H9 (cell line): ENCODE data around the gene SCRG1. TPM values are rescaled to one million over a fixed set of nuclear protein-coding genes. Genes with fewer than 3 reads are reported as not detected.

Experiments
- DNase-seq: peaks from one replicate; pipeline ENCODE4 v3.0.0-alpha.2; 2017
- H2AFZ ChIP-seq: one replicate; pipeline ENCODE4 v1.6.1; 2013; ENCODE audit warnings: mild to moderate bottlenecking, low read length, control low read depth, moderate library complexity
- H2AK5ac ChIP-seq: 2 replicates; pipeline ENCODE4 v1.6.1; 2013; ENCODE audit warnings: low read length, control low read depth, mixed read lengths; ENCODE audit not compliant: insufficient read length
- H2BK120ac ChIP-seq: one replicate; pipeline ENCODE4 v1.6.1; 2013; ENCODE audit warnings: low read depth, mild to moderate bottlenecking, low read length, control low read depth, inconsistent platforms; ENCODE audit not compliant: poor library complexity, severe bottlenecking
- H2BK12ac ChIP-seq: 2 replicates; pipeline ENCODE4 v1.6.1; 2013; ENCODE audit warnings: low read length, control low read depth, mixed read lengths, low read depth; ENCODE audit not compliant: insufficient read length
- H2BK15ac ChIP-seq: 2 replicates; pipeline ENCODE4 v1.6.1; 2013; ENCODE audit warnings: low read depth, low read length, control low read depth
- H2BK20ac ChIP-seq: one replicate; pipeline ENCODE4 v1.6.1; 2013; ENCODE audit warnings: low read depth, mild to moderate bottlenecking, low read length, control low read depth, inconsistent platforms; ENCODE audit not compliant: poor library complexity, severe bottlenecking
- H2BK5ac ChIP-seq: 2 replicates; pipeline ENCODE4 v1.6.1; 2013; ENCODE audit warnings: low read length, control low read depth, mixed read lengths; ENCODE audit not compliant: insufficient read length
- H3K14ac ChIP-seq: 2 replicates; pipeline ENCODE4 v1.6.1; 2013; ENCODE audit warnings: low read length, control low read depth; ENCODE audit not compliant: insufficient read depth
- H3K18ac ChIP-seq: 2 replicates; pipeline ENCODE4 v1.6.1; 2013; ENCODE audit warnings: low read depth, mild to moderate bottlenecking, mixed read lengths, low read length, control low read depth; ENCODE audit not compliant: insufficient read length
- H3K23ac ChIP-seq: 2 replicates; pipeline ENCODE4 v1.6.1; 2013; ENCODE audit warnings: low read length, control low read depth, mixed read lengths, low read depth; ENCODE audit not compliant: insufficient read length
- H3K23me2 ChIP-seq: 2 replicates; pipeline ENCODE4 v1.6.1; 2013; ENCODE audit warnings: low read depth, mild to moderate bottlenecking, mixed read lengths, low read length, control low read depth; ENCODE audit not compliant: insufficient read length, poor library complexity, severe bottlenecking
- H3K27ac ChIP-seq: 2 replicates; pipeline ENCODE4 v1.5.1; 2013; ENCODE audit warnings: low read length, control low read depth, mixed read lengths, low read depth; ENCODE audit not compliant: insufficient read length
- H3K27me3 ChIP-seq: 2 replicates; pipeline ENCODE4 v1.6.1; 2013; ENCODE audit warnings: low read length, control low read depth, inconsistent platforms; ENCODE audit not compliant: insufficient read depth
- H3K4ac ChIP-seq: 2 replicates; pipeline ENCODE4 v1.6.1; 2013; ENCODE audit warnings: low read depth, mild to moderate bottlenecking, control low read depth, inconsistent platforms, low read length, moderate library complexity
- H3K4me1 ChIP-seq: 2 replicates; pipeline ENCODE4 v1.6.1; 2013; ENCODE audit warnings: low read length, control low read depth, inconsistent platforms; ENCODE audit not compliant: insufficient read depth
- H3K4me2 ChIP-seq: 2 replicates; pipeline ENCODE4 v1.6.1; 2013; ENCODE audit warnings: low read length, control low read depth, mixed read lengths; ENCODE audit not compliant: insufficient read length, insufficient read depth
- H3K56ac ChIP-seq: 2 replicates; pipeline ENCODE4 v1.6.1; 2013; ENCODE audit warnings: low read depth, mild to moderate bottlenecking, mixed read lengths, low read length, control low read depth; ENCODE audit not compliant: insufficient read length
- H3K79me1 ChIP-seq: 2 replicates; pipeline ENCODE4 v1.6.1; 2013; ENCODE audit warnings: low read depth, mild to moderate bottlenecking, moderate library complexity, low read length, control low read depth, inconsistent platforms; ENCODE audit not compliant: insufficient read depth, poor library complexity, severe bottlenecking
- H3K79me2 ChIP-seq: 2 replicates; pipeline ENCODE4 v1.6.1; 2013; ENCODE audit warnings: low read length, control low read depth, inconsistent platforms; ENCODE audit not compliant: insufficient read depth
- H3K9ac ChIP-seq: 2 replicates; pipeline ENCODE4 v1.6.1; 2013; ENCODE audit warnings: low read length, control low read depth, mixed read lengths; ENCODE audit not compliant: insufficient read length; ENCODE audit errors: extremely low read depth
- H3K9me3 ChIP-seq: one replicate; pipeline ENCODE4 v1.6.1; 2013; ENCODE audit warnings: low read depth, low read length, inconsistent platforms; ENCODE audit not compliant: control insufficient read depth
- H3T11ph ChIP-seq: one replicate; pipeline ENCODE4 v1.6.1; 2013; ENCODE audit warnings: mild to moderate bottlenecking, low read length, control low read depth, inconsistent platforms
- H4K20me1 ChIP-seq: one replicate; pipeline ENCODE4 v1.6.1; 2013; ENCODE audit not compliant: control insufficient read depth, insufficient read length, insufficient read depth
- H4K5ac ChIP-seq: 2 replicates; pipeline ENCODE4 v1.6.1; 2013; ENCODE audit warnings: low read depth, mild to moderate bottlenecking, mixed read lengths, low read length, control low read depth; ENCODE audit not compliant: insufficient read length
- H4K8ac ChIP-seq: replicated peaks from 2 replicates; pipeline ENCODE4 v1.6.1; 2013; ENCODE audit warnings: low read length, control low read depth, mixed read lengths, low read depth; ENCODE audit not compliant: insufficient read length
- H4K91ac ChIP-seq: 2 replicates; pipeline ENCODE4 v1.6.1; 2013; ENCODE audit warnings: low read depth, mild to moderate bottlenecking, moderate library complexity, mixed read lengths, low read length, control low read depth; ENCODE audit not compliant: insufficient read length
- H3K27ac Mint-ChIP-seq, 3 experiments: 2 replicates in 2 of 3; 3 replicates in 1 of 3; pipeline ENCODE4 v1.8.0; 2020 to 2021; ENCODE audit warnings: mixed read lengths in 3 of 3, mild to moderate bottlenecking in 1 of 3, moderate library complexity in 1 of 3
- H3K27me3 Mint-ChIP-seq: 2 replicates; pipeline ENCODE4 v1.8.0; 2021; ENCODE audit warnings: low read depth, mild to moderate bottlenecking, moderate library complexity, mixed read lengths
- H3K36me3 Mint-ChIP-seq, 3 experiments: 2 replicates in 2 of 3; 3 replicates in 1 of 3; pipeline ENCODE4 v1.8.0; 2020 to 2021; ENCODE audit warnings: low read depth in 3 of 3, mixed read lengths in 3 of 3; ENCODE audit not compliant: insufficient read depth in 1 of 3
- H3K4me1 Mint-ChIP-seq, 2 experiments: 2 replicates each; pipeline ENCODE4 v1.8.0; 2020; ENCODE audit warnings: mixed read lengths in 2 of 2
- H3K4me3 Mint-ChIP-seq, 2 experiments: 2 replicates in 1 of 2; 3 replicates in 1 of 2; pipeline ENCODE4 v1.8.0; 2020 to 2021; ENCODE audit warnings: mild to moderate bottlenecking in 2 of 2, mixed read lengths in 2 of 2, moderate library complexity in 1 of 2
- H3K9me3 Mint-ChIP-seq, 2 experiments: 2 replicates in 1 of 2; 3 replicates in 1 of 2; pipeline ENCODE4 v1.8.0; 2020; ENCODE audit warnings: mild to moderate bottlenecking in 2 of 2, mixed read lengths in 2 of 2, moderate library complexity in 1 of 2
- WGBS: extraction: QIAGEN DNeasy Blood & Tissue Kit; methylation state at CpG from one replicate; pipeline ENCODE4 v1.1.7; 2013; ENCODE audit warnings: missing lambda C conversion rate, low lambda C conversion rate, mixed read lengths; ENCODE audit not compliant: insufficient read length; ENCODE audit errors: extremely low coverage; 5-methylcytosine and 5-hydroxymethylcytosine counted together
- total RNA-seq: library from RNA; stranded (reverse); gene quantifications from 2 replicates; pipeline ENCODE4 v1.2.1, GENCODE V29; 2021
- TF ChIP-seq, protein P1 (sequence below): fragments of 200-600 bp; sonication (generic); conservative IDR thresholded peaks from 3 replicates; pipeline ENCODE4 v1.8.0; 2021; ENCODE audit warnings: antibody characterized with exemption, mild to moderate bottlenecking

Gene SCRG1
- total RNA-seq, 1 experiment from 2014 or later: not detected

DNA sequence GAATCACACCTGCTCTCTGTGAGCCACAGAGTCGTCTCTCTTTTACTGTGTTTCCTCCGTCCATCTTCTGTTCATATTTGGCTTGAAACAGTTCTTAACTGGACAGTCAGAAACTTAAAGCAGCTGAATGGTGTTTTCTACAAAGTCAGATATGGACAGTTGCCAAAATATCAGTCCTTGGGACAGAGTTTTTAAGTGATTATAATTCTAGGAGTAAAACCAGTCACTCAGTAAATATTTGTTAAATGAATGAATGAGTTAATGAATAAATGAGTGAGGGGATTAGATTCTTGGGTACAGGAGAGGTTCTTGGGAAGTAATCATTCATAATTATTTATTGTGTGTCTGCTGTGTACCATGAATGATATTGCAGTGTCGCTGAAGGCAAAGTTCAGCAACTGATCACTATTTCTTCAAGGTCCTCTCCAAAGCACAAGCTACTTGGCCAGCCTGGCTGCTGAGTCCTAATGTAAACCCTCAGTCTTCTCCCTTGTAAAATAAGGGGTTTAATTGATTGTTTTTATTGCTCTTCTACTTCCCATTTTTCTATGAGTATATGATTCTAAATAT lies 5.5 kb upstream of the SCRG1 start:
- Histone ChIP-seq H3K23me2 (no peaks in the 10 kb centered on the region), H4K5ac (no peak overlapping the region), H2BK120ac (no peak overlapping the region), H3K23ac (no peak overlapping the region), H3K14ac (no peak overlapping the region), H4K91ac (no peak overlapping the region), H2AK5ac (no peak overlapping the region), H3K79me1 (no peaks in the 10 kb centered on the region), H2BK5ac (no peak overlapping the region), H3K4me2 (no peak overlapping the region), H4K8ac (no peak overlapping the region), H2BK15ac (no peak overlapping the region), H2BK20ac (no peak overlapping the region), H2AFZ (no peak overlapping the region), H3K4ac (no peak overlapping the region), H3K4me1 (no peaks in the 10 kb centered on the region), H3T11ph (no peak overlapping the region), H3K79me2 (no peaks in the 10 kb centered on the region), H3K9me3 (no peaks in the 10 kb centered on the region), H3K18ac (no peak overlapping the region), H2BK12ac (no peak overlapping the region), H3K27ac (no peak overlapping the region), H4K20me1 (no peaks in the 10 kb centered on the region), H3K9ac (no peak overlapping the region), H3K56ac (no peak overlapping the region), H3K27me3 (no peaks in the 10 kb centered on the region)
- Mint-ChIP-seq H3K27ac (no peak overlapping the region), H3K4me1 (no peaks in the 10 kb centered on the region), H3K9me3 (no peaks in the 10 kb centered on the region), H3K36me3 (no peaks in the 10 kb centered on the region), H3K27me3 (no peaks in the 10 kb centered on the region), H3K4me3 (no peak overlapping the region)
- no peak for DNase-seq
- TF ChIP-seq, protein P1, sequence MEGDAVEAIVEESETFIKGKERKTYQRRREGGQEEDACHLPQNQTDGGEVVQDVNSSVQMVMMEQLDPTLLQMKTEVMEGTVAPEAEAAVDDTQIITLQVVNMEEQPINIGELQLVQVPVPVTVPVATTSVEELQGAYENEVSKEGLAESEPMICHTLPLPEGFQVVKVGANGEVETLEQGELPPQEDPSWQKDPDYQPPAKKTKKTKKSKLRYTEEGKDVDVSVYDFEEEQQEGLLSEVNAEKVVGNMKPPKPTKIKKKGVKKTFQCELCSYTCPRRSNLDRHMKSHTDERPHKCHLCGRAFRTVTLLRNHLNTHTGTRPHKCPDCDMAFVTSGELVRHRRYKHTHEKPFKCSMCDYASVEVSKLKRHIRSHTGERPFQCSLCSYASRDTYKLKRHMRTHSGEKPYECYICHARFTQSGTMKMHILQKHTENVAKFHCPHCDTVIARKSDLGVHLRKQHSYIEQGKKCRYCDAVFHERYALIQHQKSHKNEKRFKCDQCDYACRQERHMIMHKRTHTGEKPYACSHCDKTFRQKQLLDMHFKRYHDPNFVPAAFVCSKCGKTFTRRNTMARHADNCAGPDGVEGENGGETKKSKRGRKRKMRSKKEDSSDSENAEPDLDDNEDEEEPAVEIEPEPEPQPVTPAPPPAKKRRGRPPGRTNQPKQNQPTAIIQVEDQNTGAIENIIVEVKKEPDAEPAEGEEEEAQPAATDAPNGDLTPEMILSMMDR: no peak
- WGBS: no CpG with 5 or more reads among the region's 3 CpGs
